Measurements from ENCODE around the gene ERN2. TPM values are rescaled to one million over a fixed set of nuclear protein-coding genes. Genes with fewer than 3 reads are reported as not detected.

ERN2 gene
- total and polyA plus RNA-seq, 2 of the 13 experiments (the other 11 are each of a cell fraction or from before 2014, with no cell fraction given): 2.2 to 3.5 TPM

DNA sequence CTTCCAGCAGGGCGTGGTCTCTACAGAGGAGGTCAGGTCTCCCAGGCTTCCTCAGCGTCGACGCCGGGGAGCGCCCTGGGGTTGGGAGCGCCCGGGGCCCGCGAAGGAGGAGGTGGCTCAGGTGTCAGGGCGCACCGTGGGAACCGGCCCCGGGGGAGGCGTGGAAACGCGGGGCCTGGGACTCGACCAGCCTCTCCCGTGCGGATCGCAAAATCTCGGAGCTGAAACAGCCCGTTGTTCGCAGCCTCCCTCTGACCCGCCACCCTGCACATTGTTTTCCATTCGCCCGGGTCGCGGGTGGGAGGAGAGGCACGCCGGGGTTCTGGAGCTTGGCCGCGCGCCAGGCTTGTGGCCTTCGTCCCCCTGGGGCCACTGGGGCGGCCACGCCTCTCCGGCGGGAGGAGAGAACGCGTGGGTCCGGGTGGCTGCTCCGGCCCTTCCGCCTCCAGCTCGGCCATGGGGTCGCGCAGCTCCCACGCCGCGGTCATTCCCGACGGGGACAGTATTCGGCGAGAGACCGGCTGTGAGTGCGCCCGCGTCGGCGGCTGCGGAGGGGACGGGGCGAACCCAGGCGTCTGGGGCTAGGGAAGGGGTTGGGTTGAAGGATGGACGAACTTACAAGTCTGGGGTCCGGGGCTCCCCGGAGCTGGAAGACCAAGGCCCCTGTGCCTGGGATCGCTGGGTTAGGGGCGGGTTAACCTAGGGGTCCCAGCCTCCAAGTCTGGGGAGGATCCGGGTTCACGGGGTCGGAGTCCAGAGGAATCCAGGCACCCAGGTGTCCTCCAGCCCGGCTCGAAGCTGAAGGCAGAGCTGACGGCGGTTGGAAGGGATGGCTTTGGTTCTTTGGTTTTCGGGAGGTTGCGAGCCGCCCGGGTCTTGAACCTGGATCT is 41.8 kb upstream of the ERN2 start, which contains the start of gene CHP2 (continued):
- TF ChIP-seq, protein P1, sequence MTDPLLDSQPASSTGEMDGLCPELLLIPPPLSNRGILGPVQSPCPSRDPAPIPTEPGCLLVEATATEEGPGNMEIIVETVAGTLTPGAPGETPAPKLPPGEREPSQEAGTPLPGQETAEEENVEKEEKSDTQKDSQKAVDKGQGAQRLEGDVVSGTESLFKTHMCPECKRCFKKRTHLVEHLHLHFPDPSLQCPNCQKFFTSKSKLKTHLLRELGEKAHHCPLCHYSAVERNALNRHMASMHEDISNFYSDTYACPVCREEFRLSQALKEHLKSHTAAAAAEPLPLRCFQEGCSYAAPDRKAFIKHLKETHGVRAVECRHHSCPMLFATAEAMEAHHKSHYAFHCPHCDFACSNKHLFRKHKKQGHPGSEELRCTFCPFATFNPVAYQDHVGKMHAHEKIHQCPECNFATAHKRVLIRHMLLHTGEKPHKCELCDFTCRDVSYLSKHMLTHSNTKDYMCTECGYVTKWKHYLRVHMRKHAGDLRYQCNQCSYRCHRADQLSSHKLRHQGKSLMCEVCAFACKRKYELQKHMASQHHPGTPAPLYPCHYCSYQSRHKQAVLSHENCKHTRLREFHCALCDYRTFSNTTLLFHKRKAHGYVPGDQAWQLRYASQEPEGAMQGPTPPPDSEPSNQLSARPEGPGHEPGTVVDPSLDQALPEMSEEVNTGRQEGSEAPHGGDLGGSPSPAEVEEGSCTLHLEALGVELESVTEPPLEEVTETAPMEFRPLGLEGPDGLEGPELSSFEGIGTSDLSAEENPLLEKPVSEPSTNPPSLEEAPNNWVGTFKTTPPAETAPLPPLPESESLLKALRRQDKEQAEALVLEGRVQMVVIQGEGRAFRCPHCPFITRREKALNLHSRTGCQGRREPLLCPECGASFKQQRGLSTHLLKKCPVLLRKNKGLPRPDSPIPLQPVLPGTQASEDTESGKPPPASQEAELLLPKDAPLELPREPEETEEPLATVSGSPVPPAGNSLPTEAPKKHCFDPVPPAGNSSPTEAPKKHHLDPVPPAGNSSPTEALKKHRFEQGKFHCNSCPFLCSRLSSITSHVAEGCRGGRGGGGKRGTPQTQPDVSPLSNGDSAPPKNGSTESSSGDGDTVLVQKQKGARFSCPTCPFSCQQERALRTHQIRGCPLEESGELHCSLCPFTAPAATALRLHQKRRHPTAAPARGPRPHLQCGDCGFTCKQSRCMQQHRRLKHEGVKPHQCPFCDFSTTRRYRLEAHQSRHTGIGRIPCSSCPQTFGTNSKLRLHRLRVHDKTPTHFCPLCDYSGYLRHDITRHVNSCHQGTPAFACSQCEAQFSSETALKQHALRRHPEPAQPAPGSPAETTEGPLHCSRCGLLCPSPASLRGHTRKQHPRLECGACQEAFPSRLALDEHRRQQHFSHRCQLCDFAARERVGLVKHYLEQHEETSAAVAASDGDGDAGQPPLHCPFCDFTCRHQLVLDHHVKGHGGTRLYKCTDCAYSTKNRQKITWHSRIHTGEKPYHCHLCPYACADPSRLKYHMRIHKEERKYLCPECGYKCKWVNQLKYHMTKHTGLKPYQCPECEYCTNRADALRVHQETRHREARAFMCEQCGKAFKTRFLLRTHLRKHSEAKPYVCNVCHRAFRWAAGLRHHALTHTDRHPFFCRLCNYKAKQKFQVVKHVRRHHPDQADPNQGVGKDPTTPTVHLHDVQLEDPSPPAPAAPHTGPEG (CRISPR knock-in tag; IDR thresholded peaks at IDR 0.05): no peak
- no peak for TF ChIP-seq ZNF441 (CRISPR knock-in tag; IDR thresholded peaks at IDR 0.05; ENCODE audit: borderline replicate concordance)
- TF ChIP-seq CCDC6 (CRISPR knock-in tag; IDR thresholded peaks at IDR 0.05): no peak
- TF ChIP-seq, protein P2, sequence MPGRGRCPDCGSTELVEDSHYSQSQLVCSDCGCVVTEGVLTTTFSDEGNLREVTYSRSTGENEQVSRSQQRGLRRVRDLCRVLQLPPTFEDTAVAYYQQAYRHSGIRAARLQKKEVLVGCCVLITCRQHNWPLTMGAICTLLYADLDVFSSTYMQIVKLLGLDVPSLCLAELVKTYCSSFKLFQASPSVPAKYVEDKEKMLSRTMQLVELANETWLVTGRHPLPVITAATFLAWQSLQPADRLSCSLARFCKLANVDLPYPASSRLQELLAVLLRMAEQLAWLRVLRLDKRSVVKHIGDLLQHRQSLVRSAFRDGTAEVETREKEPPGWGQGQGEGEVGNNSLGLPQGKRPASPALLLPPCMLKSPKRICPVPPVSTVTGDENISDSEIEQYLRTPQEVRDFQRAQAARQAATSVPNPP (CRISPR knock-in tag; IDR thresholded peaks at IDR 0.05): no peak
- no peak for TF ChIP-seq GATA4 (IDR thresholded peaks at IDR 0.05; ENCODE audit: borderline replicate concordance, low read depth)
- TF ChIP-seq TBX2 (CRISPR knock-in tag; IDR thresholded peaks at IDR 0.05; ENCODE audit: borderline replicate concordance): peak; percentile 33; the same call in 1 of the 2 replicates
- no peak; the same call in 1 of the 2 replicates for TF ChIP-seq ZNF225 (CRISPR knock-in tag; IDR thresholded peaks at IDR 0.05)
- peak; percentile 66 for TF ChIP-seq EZH2 (conservative IDR thresholded peaks at IDR 0.05; ENCODE audit: low read depth, low read length)
- TF ChIP-seq HDAC6 (IDR thresholded peaks at IDR 0.05; ENCODE audit: low read depth, low read length): no peak
- TF ChIP-seq HMG20A (CRISPR knock-in tag; IDR thresholded peaks at IDR 0.05; ENCODE audit: borderline replicate concordance): no peak
- TF ChIP-seq AGO1 (IDR thresholded peaks at IDR 0.05; ENCODE audit: low read depth, low read length, poor library complexity, severe bottlenecking): no peak
- TF ChIP-seq, protein P3, sequence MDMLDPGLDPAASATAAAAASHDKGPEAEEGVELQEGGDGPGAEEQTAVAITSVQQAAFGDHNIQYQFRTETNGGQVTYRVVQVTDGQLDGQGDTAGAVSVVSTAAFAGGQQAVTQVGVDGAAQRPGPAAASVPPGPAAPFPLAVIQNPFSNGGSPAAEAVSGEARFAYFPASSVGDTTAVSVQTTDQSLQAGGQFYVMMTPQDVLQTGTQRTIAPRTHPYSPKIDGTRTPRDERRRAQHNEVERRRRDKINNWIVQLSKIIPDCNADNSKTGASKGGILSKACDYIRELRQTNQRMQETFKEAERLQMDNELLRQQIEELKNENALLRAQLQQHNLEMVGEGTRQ (IDR thresholded peaks at IDR 0.05; ENCODE audit: low read depth, low read length): no peak
- TF ChIP-seq, protein P3 (CRISPR knock-in tag; IDR thresholded peaks at IDR 0.05; ENCODE audit: borderline replicate concordance): no peak
- TF ChIP-seq, protein P4, sequence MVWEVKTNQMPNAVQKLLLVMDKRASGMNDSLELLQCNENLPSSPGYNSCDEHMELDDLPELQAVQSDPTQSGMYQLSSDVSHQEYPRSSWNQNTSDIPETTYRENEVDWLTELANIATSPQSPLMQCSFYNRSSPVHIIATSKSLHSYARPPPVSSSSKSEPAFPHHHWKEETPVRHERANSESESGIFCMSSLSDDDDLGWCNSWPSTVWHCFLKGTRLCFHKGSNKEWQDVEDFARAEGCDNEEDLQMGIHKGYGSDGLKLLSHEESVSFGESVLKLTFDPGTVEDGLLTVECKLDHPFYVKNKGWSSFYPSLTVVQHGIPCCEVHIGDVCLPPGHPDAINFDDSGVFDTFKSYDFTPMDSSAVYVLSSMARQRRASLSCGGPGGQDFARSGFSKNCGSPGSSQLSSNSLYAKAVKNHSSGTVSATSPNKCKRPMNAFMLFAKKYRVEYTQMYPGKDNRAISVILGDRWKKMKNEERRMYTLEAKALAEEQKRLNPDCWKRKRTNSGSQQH (CRISPR knock-in tag; IDR thresholded peaks at IDR 0.05; ENCODE audit: low read depth): no peak
- no peak for TF ChIP-seq HNRNPL (IDR thresholded peaks at IDR 0.05; ENCODE audit: low read depth, low read length)
- no peak for TF ChIP-seq ZNF317 (CRISPR knock-in tag; IDR thresholded peaks at IDR 0.05)
- no peak for TF ChIP-seq ATM (IDR thresholded peaks at IDR 0.05; ENCODE audit: borderline replicate concordance)
- no peak for TF ChIP-seq CHD2 (IDR thresholded peaks at IDR 0.05; ENCODE audit: low read depth, low read length)
- TF ChIP-seq ZNF549 (CRISPR knock-in tag; IDR thresholded peaks at IDR 0.05): no peak

All from HepG2 (cell line).